Loucy (cell line): ENCODE measurements around the gene NRGN.

Source experiments
- H2AFZ ChIP-seq: fragments of 200-600 bp; sonication (generic); 2 replicates; pipeline ENCODE4 v1.6.0; 2016; ENCODE audit warnings: antibody characterized with exemption, mild to moderate bottlenecking, low read length, moderate library complexity
- H3F3A ChIP-seq: fragments of 200-600 bp; 2 replicates; pipeline ENCODE4 v1.6.0; 2016; ENCODE audit warnings: antibody characterized with exemption, low read depth, mild to moderate bottlenecking
- H3K27me3 ChIP-seq: fragments of 200-600 bp; sonication (generic); 2 replicates; pipeline ENCODE4 v1.6.1; 2014; ENCODE audit warnings: low read length, mild to moderate bottlenecking; ENCODE audit not compliant: insufficient read depth, poor library complexity, severe bottlenecking
- H3K36me3 ChIP-seq: fragments of 200-600 bp; sonication (generic); 2 replicates; pipeline ENCODE4 v1.6.1; 2016; ENCODE audit warnings: low read length; ENCODE audit not compliant: insufficient read depth
- H3K4me1 ChIP-seq: fragments of 200-600 bp; sonication (generic); 2 replicates; pipeline ENCODE4 v1.5.1; 2014; ENCODE audit warnings: low read length, mild to moderate bottlenecking; ENCODE audit not compliant: insufficient read depth, poor library complexity, severe bottlenecking
- H3K4me2 ChIP-seq: fragments of 200-600 bp; sonication (generic); 2 replicates; pipeline ENCODE4 v1.6.0; 2014; ENCODE audit warnings: antibody characterized with exemption, low read length, low read depth, mild to moderate bottlenecking; ENCODE audit not compliant: poor library complexity, severe bottlenecking
- H3K4me3 ChIP-seq: fragments of 200-600 bp; sonication (generic); 2 replicates; pipeline ENCODE4 v1.5.1; 2014; ENCODE audit warnings: low read length, mild to moderate bottlenecking, mixed read lengths; ENCODE audit not compliant: poor library complexity, severe bottlenecking
- H3K79me2 ChIP-seq: fragments of 200-600 bp; sonication (generic); 2 replicates; pipeline ENCODE4 v1.6.1; 2014; ENCODE audit warnings: low read length; ENCODE audit not compliant: insufficient read depth
- H3K9ac ChIP-seq: fragments of 200-600 bp; sonication (generic); 2 replicates; pipeline ENCODE4 v1.6.0; 2014; ENCODE audit warnings: mild to moderate bottlenecking, low read depth, low read length, moderate library complexity; ENCODE audit not compliant: poor library complexity, severe bottlenecking
- H3K9me2 ChIP-seq: fragments of 200-600 bp; sonication (generic); replicated peaks from 2 replicates; pipeline ENCODE4 v1.6.1; 2016; ENCODE audit warnings: low read depth, low read length, mixed read lengths
- H3K9me3 ChIP-seq: fragments of 200-600 bp; sonication (generic); 2 replicates; pipeline ENCODE4 v1.6.1; 2014; ENCODE audit warnings: mild to moderate bottlenecking, antibody characterized with exemption, low read length, low read depth; ENCODE audit not compliant: insufficient read depth
- H4K20me1 ChIP-seq: fragments of 200-600 bp; sonication (generic); 2 replicates; pipeline ENCODE4 v1.6.0; 2014; ENCODE audit warnings: antibody characterized with exemption, low read length, mild to moderate bottlenecking; ENCODE audit not compliant: insufficient read depth, poor library complexity, severe bottlenecking
- CTCF ChIP-seq: fragments of 200-600 bp; sonication (generic); conservative IDR thresholded peaks from 2 replicates; pipeline ENCODE4 v1.5.1; 2014; ENCODE audit warnings: mild to moderate bottlenecking, antibody characterized with exemption, low read length
- EZH2phosphoT487 ChIP-seq: fragments of 200-600 bp; IDR thresholded peaks from 2 replicates; pipeline ENCODE4 v1.6.1; 2018; ENCODE audit warnings: antibody characterized with exemption, mild to moderate bottlenecking, moderate library complexity, borderline replicate concordance

Gene NRGN

GRCh38 chr11:124749912-124750311, 10.2 kb downstream of the NRGN start:
- Histone ChIP-seq H3K4me2 (no peak overlapping the region), H3K9me3 (no peaks in the 10 kb centered on the region)
- TF ChIP-seq CTCF (no peak), EZH2phosphoT487 (no peak)

DNA sequence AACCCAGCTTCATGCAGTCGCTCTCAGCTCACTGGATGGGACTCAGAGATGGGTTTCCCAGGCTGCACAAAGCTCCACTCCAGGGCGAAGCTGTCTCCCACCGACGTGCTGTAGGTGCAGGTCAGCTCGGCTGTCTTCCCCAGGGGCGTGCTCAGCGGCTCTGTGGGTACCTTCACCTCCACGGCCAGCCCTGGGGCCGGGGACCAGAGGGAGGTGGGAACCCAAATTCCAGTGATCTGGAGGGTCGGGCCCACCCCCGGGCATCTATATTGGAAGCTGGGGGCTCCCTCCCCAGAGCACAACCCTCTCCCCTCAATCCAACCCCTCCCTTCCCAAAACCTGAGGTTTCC, 11.6 kb downstream of the NRGN start:
- Histone ChIP-seq H3K4me3 (no peak overlapping the region), H3K36me3 (no peaks in the 10 kb centered on the region), H3K4me2 (no peak overlapping the region), H3K79me2 (no peaks in the 10 kb centered on the region), H3K4me1 (no peaks in the 10 kb centered on the region), H2AFZ (no peak overlapping the region), H4K20me1 (no peaks in the 10 kb centered on the region), H3K27me3 (no peaks in the 10 kb centered on the region), H3F3A (no peaks in the 10 kb centered on the region), H3K9ac (no peak overlapping the region), H3K9me3 (no peaks in the 10 kb centered on the region), H3K9me2 (no peaks in the 10 kb centered on the region)
- TF ChIP-seq EZH2phosphoT487 = no peak
- TF ChIP-seq CTCF = no peak

More at GRCh38 chr11:124749912-124750311, 10.2 kb downstream of the NRGN start:
- no peaks in the 10 kb centered on the region for H3K27me3 ChIP-seq
- no peaks in the 10 kb centered on the region for H3K36me3 ChIP-seq
- no peaks in the 10 kb centered on the region for H3K4me1 ChIP-seq
- H2AFZ ChIP-seq = no peak overlapping the region
- H3K9me2 ChIP-seq = no peaks in the 10 kb centered on the region
- H4K20me1 ChIP-seq = no peaks in the 10 kb centered on the region
- H3K79me2 ChIP-seq = no peaks in the 10 kb centered on the region
- no peak overlapping the region for H3K9ac ChIP-seq
- no peak overlapping the region for H3K4me3 ChIP-seq
- no peaks in the 10 kb centered on the region for H3F3A ChIP-seq

DNA sequence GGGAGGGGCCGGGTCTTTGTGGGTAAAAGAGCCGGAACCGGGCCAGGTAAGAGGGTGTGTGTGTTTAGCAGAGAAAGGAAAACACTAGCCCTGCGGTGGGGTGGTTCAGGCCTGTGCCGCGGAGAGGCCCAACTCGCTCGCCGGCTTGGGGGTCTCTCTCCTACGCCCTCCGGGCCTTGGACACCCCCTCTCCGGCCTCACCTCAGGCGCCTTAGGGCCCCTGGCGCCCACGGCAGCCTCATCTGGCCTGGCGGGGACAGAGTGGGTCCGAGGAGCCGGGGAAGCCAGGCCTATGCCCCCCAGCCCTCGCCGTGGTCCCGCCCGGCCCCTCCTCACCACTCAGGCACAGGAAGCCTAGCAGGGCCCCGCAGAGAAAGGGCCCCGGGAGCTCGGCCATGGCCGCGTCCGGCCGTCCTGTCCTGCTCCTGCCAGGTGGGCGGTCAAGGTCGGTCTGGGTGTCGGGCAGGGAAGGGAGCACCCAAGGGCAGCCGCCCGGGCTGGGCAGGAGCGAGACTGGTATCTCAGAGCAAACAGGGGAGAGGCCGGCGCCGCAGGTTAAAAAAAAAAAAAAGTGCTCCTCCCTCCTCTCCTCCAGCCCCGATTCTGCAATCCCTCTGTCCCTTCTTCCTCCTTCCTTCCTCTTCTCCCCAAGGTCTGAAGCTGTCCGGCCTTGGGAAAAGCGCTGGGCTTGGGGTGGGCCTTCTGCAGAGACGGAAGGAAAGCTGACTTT, 12.2 kb downstream of the NRGN start, which contains the start of gene VSIG2:
Gene VSIG2 (minus strand): TSS at position 515 of the 730 bp plus-strand sequence. CDS start 118 bp downstream, at position 397.
- no peak within 1 kb of the TSS for H3K9ac ChIP-seq
- H3K79me2 ChIP-seq = no peaks in the 10 kb centered on the region
- no peaks in the 10 kb centered on the region for H3K4me1 ChIP-seq
- H3K4me3 ChIP-seq = no peak within 1 kb of the TSS
- TF ChIP-seq EZH2phosphoT487 (no peak), CTCF (no peak)
- H3K9me3 ChIP-seq = no peaks in the 10 kb centered on the region
- H3K9me2 ChIP-seq = no peaks in the 10 kb centered on the region
- H3K4me2 ChIP-seq = no peak within 1 kb of the TSS
- no peaks in the 10 kb centered on the region for H4K20me1 ChIP-seq
- no peak within 1 kb of the TSS for H2AFZ ChIP-seq
- H3K36me3 ChIP-seq = no peaks in the 10 kb centered on the region
- no peaks in the 10 kb centered on the region for H3K27me3 ChIP-seq
- H3F3A ChIP-seq = no peaks in the 10 kb centered on the region
